Measurements from ENCODE around the gene TP53.

TP53 gene

DNA sequence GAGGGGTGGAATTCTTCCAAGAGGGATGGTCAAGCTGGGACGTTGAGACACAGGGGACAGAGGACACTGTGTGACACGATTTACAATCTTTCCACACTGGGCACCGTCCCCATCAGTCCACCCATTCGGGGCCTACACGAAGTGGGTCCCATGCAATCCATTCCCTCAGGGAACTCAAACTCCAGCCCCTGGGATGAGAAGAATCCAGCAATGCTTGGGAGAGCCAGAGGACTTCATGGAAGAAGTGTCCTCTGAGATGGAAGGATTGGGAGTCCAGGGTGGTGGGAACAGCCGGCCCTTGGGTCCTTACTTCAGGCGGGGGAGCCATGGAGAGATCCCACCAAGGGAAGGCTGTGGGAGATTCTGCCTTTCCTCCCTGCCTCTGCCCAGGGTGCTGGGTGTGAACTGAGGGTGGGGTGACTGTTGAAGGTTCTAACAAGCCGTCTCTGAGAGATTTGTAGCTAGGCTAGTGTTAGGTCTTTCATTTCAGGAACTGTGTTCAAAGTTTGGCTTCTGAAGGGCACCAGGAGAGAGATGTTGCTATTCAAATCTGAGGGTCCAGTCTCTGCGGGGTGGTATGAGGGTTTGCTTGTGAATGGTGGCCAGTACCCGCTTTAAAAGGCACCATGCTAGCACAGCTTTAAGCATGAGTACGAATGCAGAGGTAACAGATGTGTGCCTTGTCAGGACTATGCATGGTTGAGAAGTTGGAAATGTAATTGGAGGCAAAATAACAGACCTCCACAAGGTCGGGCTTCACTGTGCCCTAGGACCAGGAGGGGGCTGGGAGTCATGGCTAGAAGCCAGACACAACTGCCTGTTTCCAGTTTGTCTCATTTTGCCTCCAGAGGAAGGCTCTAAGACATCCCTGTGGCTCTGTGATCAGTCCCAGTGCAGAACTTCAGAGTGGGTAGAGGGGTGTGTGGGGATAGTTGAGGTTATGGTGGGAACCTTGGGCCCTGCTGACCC lies 34.6 kb downstream of the TP53 start:
- TF ChIP-seq, protein P1, sequence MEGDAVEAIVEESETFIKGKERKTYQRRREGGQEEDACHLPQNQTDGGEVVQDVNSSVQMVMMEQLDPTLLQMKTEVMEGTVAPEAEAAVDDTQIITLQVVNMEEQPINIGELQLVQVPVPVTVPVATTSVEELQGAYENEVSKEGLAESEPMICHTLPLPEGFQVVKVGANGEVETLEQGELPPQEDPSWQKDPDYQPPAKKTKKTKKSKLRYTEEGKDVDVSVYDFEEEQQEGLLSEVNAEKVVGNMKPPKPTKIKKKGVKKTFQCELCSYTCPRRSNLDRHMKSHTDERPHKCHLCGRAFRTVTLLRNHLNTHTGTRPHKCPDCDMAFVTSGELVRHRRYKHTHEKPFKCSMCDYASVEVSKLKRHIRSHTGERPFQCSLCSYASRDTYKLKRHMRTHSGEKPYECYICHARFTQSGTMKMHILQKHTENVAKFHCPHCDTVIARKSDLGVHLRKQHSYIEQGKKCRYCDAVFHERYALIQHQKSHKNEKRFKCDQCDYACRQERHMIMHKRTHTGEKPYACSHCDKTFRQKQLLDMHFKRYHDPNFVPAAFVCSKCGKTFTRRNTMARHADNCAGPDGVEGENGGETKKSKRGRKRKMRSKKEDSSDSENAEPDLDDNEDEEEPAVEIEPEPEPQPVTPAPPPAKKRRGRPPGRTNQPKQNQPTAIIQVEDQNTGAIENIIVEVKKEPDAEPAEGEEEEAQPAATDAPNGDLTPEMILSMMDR (IDR thresholded peaks at IDR 0.05; ENCODE audit: insufficient read depth, low read depth, low read length, missing control alignments) = no peak
- DNase-seq (ENCODE audit: low read depth) = no peak
- H3K4me3 ChIP-seq (ENCODE audit: low read depth, low read length) = no peak overlapping the region

DNA sequence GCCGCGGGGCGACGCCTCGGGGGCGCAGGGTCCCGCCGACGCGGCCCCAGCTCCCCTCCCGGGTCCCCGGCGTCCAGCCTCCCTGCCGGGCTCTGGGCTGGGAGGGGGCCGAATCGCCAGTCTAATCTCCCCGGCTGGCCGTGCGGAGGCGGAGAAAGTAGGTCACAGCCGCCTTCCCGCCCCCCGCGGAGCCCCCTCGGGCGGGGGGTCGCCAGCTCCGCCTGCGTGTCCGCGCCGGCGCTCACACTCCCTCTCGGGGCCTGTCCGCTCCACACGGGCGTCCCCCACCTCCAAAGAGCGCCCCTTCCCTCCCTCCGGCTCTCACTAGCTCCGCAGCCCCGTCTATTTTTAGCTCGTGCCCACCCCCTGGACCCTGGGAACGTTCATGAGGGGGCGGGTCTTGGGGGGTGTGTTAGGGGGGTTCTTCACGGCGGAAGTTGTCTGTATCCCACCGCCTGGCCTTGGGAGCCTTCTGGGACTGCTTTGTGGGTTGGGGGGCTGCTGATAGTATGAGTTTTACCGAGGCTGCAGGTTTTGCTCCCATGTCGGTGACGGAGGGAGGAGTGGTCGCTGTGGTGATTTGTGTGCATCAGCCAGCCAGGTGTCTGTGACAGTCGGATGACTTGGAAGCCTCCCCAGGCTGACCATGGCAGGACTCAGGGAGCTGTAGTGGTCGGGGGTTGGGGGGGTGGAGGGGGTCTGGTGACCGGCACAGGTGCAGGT lies 35.5 kb downstream of the TP53 start:
- DNase-seq (ENCODE audit: low read depth) = no peak
- H3K4me3 ChIP-seq (ENCODE audit: low read depth, low read length) = no peak overlapping the region
- TF ChIP-seq, protein P1 (IDR thresholded peaks at IDR 0.05; ENCODE audit: insufficient read depth, low read depth, low read length, missing control alignments) = no peak

DNA sequence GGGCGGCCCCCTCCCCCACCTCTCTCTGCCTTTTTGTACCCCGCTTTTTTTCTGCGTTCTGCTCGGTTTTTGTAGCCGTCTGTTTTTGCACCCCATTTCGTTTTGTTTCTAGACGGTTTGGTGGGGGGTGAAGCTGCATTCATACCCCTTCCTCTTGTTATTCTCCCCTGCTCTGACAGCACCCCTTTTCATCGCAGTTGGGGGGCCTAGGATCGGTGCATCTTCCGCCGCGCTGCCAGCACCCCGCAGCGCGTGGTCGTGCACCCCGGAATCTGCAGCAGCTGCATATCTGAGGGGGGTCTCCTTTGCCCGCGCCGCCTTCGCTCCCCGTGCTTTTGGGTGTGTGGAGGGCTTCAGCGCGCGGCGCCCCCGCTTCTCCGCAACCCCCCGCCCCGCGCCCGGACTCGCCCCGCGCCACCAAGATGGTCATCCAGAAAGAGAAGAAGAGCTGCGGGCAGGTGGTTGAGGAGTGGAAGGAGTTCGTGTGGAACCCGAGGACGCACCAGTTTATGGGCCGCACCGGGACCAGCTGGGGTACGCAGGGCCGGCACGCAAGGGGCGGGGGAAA lies 36.1 kb downstream of the TP53 start:
- DNase-seq (ENCODE audit: low read depth) = no peak
- peak overlapping the region; percentile 13; the same call in 1 of the 2 replicates for H3K4me3 ChIP-seq (ENCODE audit: low read depth, low read length)
- TF ChIP-seq, protein P1 (IDR thresholded peaks at IDR 0.05; ENCODE audit: insufficient read depth, low read depth, low read length, missing control alignments) = no peak

DNA sequence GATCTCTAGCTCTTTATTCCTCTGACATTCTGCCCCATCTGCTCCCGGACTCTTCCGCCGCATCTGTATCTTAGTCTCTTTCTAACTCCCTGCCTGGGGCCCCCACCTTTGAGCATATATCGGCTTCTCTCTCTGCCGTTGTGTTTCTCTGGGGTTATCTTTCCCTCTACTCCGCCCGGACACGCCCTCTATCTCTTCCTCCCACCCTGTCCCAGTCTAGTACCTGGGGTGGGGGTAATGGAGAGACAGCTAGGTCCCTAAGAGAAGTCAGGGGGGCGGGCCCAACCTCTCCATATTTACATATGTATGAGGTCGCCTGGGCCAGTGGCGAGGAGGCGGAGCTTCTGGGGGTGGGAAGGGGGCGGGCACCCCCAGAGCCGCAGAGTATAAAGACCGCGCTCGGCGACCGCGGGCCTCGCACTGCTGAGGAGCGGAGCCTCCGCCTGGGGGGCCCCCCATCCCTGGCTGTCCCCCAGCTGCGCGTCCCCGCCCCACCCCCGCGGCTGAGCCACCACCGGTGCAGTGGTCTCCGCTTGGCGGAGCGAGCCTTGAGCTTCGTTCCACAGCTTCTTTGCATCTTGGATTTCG lies 36.7 kb downstream of the TP53 start, which contains the start of gene ATP1B2:
Gene ATP1B2, plus strand, starts transcription at position 418 of the 588 bp plus-strand sequence. CDS start 593 bp downstream, outside the sequence.
- DNase-seq (ENCODE audit: low read depth) = peak; percentile 59
- H3K4me3 ChIP-seq (ENCODE audit: low read depth, low read length) = peak within 1 kb of the TSS; percentile 13
- TF ChIP-seq, protein P1 (IDR thresholded peaks at IDR 0.05; ENCODE audit: insufficient read depth, low read depth, low read length, missing control alignments) = no peak

DNA sequence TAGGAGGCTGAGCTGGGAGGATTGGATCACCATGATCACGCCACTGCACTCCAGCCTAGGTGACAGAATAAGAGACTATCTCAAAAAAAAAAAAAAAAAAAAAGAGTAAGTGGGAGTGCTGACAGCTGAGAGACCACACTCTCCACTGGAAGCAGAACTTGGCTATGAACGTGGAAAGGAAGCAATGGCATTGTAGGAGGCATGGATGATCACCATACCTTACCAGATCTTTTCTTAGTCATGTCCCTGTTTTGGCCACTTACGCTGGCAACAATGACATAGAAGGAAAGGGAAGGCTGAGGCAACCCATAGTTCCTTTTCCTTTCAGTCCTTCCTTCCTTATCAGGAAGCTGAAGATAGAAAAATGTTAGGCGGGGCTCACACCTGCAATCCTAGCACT lies 40.3 kb downstream of the TP53 start:
- TF ChIP-seq, protein P1 (IDR thresholded peaks at IDR 0.05; ENCODE audit: insufficient read depth, low read depth, low read length, missing control alignments) = no peak
- no peak overlapping the region for H3K4me3 ChIP-seq (ENCODE audit: low read depth, low read length)
- no peak for DNase-seq (ENCODE audit: low read depth)

DNA sequence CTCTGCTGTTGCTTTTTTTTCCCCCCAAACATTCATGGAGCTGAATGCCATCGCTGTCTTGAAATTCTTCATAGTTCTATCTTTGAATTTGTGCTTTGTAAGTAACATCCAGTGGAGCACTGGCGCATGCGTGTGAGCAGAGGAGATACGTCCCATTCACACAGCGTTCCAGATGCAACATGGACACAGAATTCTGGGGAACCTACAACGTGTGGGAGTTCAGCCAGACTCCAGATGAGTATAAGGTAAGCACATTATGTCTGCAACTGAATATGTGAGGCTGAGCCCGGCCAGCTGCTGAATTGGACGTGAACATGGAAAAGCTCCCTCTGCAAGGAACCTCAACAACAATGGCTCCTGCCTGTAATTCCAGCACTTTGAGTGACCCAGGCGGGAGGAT lies 40.8 kb downstream of the TP53 start:
- TF ChIP-seq, protein P1 (IDR thresholded peaks at IDR 0.05; ENCODE audit: insufficient read depth, low read depth, low read length, missing control alignments) = no peak
- no peak for DNase-seq (ENCODE audit: low read depth)
- H3K4me3 ChIP-seq (ENCODE audit: low read depth, low read length) = no peak overlapping the region

Data from GM12865 (cell line).